ENCODE measurements around the gene TMEM207.

TMEM207 gene

GRCh38 chr3:190496859-190497258 is 47.2 kb upstream of the TMEM207 start:
- H3K36me3 ChIP-seq (replicated peaks; ENCODE audit: low read depth, low read length): no peaks in the 10 kb centered on the region
- H4K20me1 ChIP-seq (ENCODE audit: insufficient read depth, low read length): no peaks in the 10 kb centered on the region
- no peak overlapping the region for H2AFZ ChIP-seq (ENCODE audit: low read depth, low read length)
- no peaks in the 10 kb centered on the region for H3K79me2 ChIP-seq (ENCODE audit: low read length)
- H3K4me2 ChIP-seq (ENCODE audit: low read length): no peak overlapping the region
- H3K27ac ChIP-seq (ENCODE audit: low read length): no peak overlapping the region
- no peaks in the 10 kb centered on the region for H3K9me3 ChIP-seq (ENCODE audit: insufficient read depth, low read length)
- no peak overlapping the region for H3K9ac ChIP-seq (ENCODE audit: low read length)
- no peak overlapping the region for H3K4me3 ChIP-seq (ENCODE audit: low read length)
- 0 out of 2 replicates have a peak, but pooled peaks cover 3% of the 10 kb centered on the region for H3K27me3 ChIP-seq (ENCODE audit: low read depth, low read length)
- no peak for TF ChIP-seq EZH2phosphoT487 (IDR thresholded peaks at IDR 0.05; ENCODE audit: low read depth)
- H3K4me1 ChIP-seq (ENCODE audit: low read length): peaks cover 5% of the 10 kb centered on the region; the same call in 1 of the 2 replicates

GRCh38 chr3:190495796-190496195 is 46.1 kb upstream of the TMEM207 start:
- H3K36me3 ChIP-seq (replicated peaks; ENCODE audit: low read depth, low read length): no peaks in the 10 kb centered on the region
- no peak overlapping the region for H3K27ac ChIP-seq (ENCODE audit: low read length)
- H3K9me3 ChIP-seq (ENCODE audit: insufficient read depth, low read length): no peaks in the 10 kb centered on the region
- TF ChIP-seq EZH2phosphoT487 (IDR thresholded peaks at IDR 0.05; ENCODE audit: low read depth): no peak
- no peak for TF ChIP-seq CTCF (IDR thresholded peaks at IDR 0.05; ENCODE audit: low read depth, low read length)
- no peak overlapping the region for H2AFZ ChIP-seq (ENCODE audit: low read depth, low read length)
- no peak overlapping the region for H3K4me2 ChIP-seq (ENCODE audit: low read length)
- H3K9ac ChIP-seq (ENCODE audit: low read length): no peak overlapping the region
- H3K27me3 ChIP-seq (ENCODE audit: low read depth, low read length): 0 out of 2 replicates have a peak, but pooled peaks cover 3% of the 10 kb centered on the region
- H3K4me3 ChIP-seq (ENCODE audit: low read length): no peak overlapping the region
- H3K79me2 ChIP-seq (ENCODE audit: low read length): no peaks in the 10 kb centered on the region
- peaks cover 10% of the 10 kb centered on the region; the same call in 1 of the 2 replicates for H3K4me1 ChIP-seq (ENCODE audit: low read length)
- H4K20me1 ChIP-seq (ENCODE audit: insufficient read depth, low read length): no peaks in the 10 kb centered on the region

GRCh38 chr3:190495354-190495753 is 45.7 kb upstream of the TMEM207 start:
- H3K9me3 ChIP-seq (ENCODE audit: insufficient read depth, low read length): no peaks in the 10 kb centered on the region
- no peaks in the 10 kb centered on the region for H3K79me2 ChIP-seq (ENCODE audit: low read length)
- H4K20me1 ChIP-seq (ENCODE audit: insufficient read depth, low read length): no peaks in the 10 kb centered on the region
- no peak overlapping the region for H3K4me3 ChIP-seq (ENCODE audit: low read length)
- H3K4me2 ChIP-seq (ENCODE audit: low read length): no peak overlapping the region
- 0 out of 2 replicates have a peak, but pooled peaks cover 3% of the 10 kb centered on the region for H3K27me3 ChIP-seq (ENCODE audit: low read depth, low read length)
- no peak for TF ChIP-seq CTCF (IDR thresholded peaks at IDR 0.05; ENCODE audit: low read depth, low read length)
- TF ChIP-seq EZH2phosphoT487 (IDR thresholded peaks at IDR 0.05; ENCODE audit: low read depth): no peak
- H3K9ac ChIP-seq (ENCODE audit: low read length): no peak overlapping the region
- H3K4me1 ChIP-seq (ENCODE audit: low read length): peaks cover 10% of the 10 kb centered on the region; the same call in 1 of the 2 replicates
- no peak overlapping the region for H3K27ac ChIP-seq (ENCODE audit: low read length)
- no peak overlapping the region for H2AFZ ChIP-seq (ENCODE audit: low read depth, low read length)
- no peaks in the 10 kb centered on the region for H3K36me3 ChIP-seq (replicated peaks; ENCODE audit: low read depth, low read length)

GRCh38 chr3:190494907-190495306 is 45.2 kb upstream of the TMEM207 start:
- H3K27me3 ChIP-seq (ENCODE audit: low read depth, low read length): 0 out of 2 replicates have a peak, but pooled peaks cover 3% of the 10 kb centered on the region
- peaks cover 10% of the 10 kb centered on the region; the same call in 1 of the 2 replicates for H3K4me1 ChIP-seq (ENCODE audit: low read length)
- no peaks in the 10 kb centered on the region for H3K79me2 ChIP-seq (ENCODE audit: low read length)
- no peak overlapping the region for H3K9ac ChIP-seq (ENCODE audit: low read length)
- H3K4me3 ChIP-seq (ENCODE audit: low read length): no peak overlapping the region
- H4K20me1 ChIP-seq (ENCODE audit: insufficient read depth, low read length): no peaks in the 10 kb centered on the region
- H3K4me2 ChIP-seq (ENCODE audit: low read length): no peak overlapping the region
- no peak overlapping the region for H3K27ac ChIP-seq (ENCODE audit: low read length)
- TF ChIP-seq EZH2phosphoT487 (IDR thresholded peaks at IDR 0.05; ENCODE audit: low read depth): no peak
- no peak for TF ChIP-seq CTCF (IDR thresholded peaks at IDR 0.05; ENCODE audit: low read depth, low read length)
- no peaks in the 10 kb centered on the region for H3K36me3 ChIP-seq (replicated peaks; ENCODE audit: low read depth, low read length)
- H2AFZ ChIP-seq (ENCODE audit: low read depth, low read length): no peak overlapping the region
- no peaks in the 10 kb centered on the region for H3K9me3 ChIP-seq (ENCODE audit: insufficient read depth, low read length)

Data from OCI-LY3 (cell line).